LNCaP clone FGC (cell line): Measurements from ENCODE around the gene SPATA32.

ENCODE experiments used
- DNase-seq: peaks from one replicate; pipeline ENCODE4 v3.0.0-alpha.2; 2011; ENCODE audit warnings: low read depth
- H3K4me3 ChIP-seq: 2 replicates; pipeline ENCODE4 v1.5.1; 2011; ENCODE audit warnings: mild to moderate bottlenecking, low read depth, low read length, control low read depth
- CTCF ChIP-seq: IDR thresholded peaks from 2 replicates; pipeline ENCODE4 v1.5.1; 2012; ENCODE audit warnings: mild to moderate bottlenecking; ENCODE audit not compliant: control insufficient read depth, insufficient read depth; ENCODE audit errors: extremely low read depth

SPATA32 gene

GRCh38 chr17:45261577-45262515, at the start of gene SPATA32:
SPATA32 (minus strand) TSS chr17:45262094; CDS start chr17:45262016, 78 bp downstream.
- H3K4me3 ChIP-seq, result no peak within 1 kb of the TSS
- no peak for DNase-seq
- no peak for TF ChIP-seq CTCF

- no peak for DNase-seq
- peak overlapping the region; percentile 15; the same call in 1 of the 2 replicates for H3K4me3 ChIP-seq
- 0 out of 2 replicates have a peak, but pooled peaks have one; percentile 16 for TF ChIP-seq CTCF
Measured at GRCh38 chr17:45311401-45311759, 49.5 kb upstream of the SPATA32 start.

GRCh38 chr17:45310380-45311324, 48.8 kb upstream of the SPATA32 start:
- H3K4me3 ChIP-seq, result peak overlapping the region; percentile 15; the same call in 1 of the 2 replicates
- DNase-seq, result peak; percentile 65
- no peak for TF ChIP-seq CTCF

- no peak overlapping the region for H3K4me3 ChIP-seq
- no peak for TF ChIP-seq CTCF
- no peak for DNase-seq
Measured at GRCh38 chr17:45309400-45309799, 47.5 kb upstream of the SPATA32 start.

GRCh38 chr17:45308840-45309239, 46.9 kb upstream of the SPATA32 start:
- DNase-seq, result no peak
- H3K4me3 ChIP-seq, result no peak overlapping the region
- TF ChIP-seq CTCF, result no peak

GRCh38 chr17:45308016-45308365, 46.1 kb upstream of the SPATA32 start:
- no peak overlapping the region for H3K4me3 ChIP-seq

More at GRCh38 chr17:45308016-45308365, 46.1 kb upstream of the SPATA32 start:
- TF ChIP-seq CTCF, result no peak
- no peak for DNase-seq
